ENCODE results near the gene MAGEA8. TPM values are rescaled to one million over a fixed set of nuclear protein-coding genes. Genes with fewer than 3 reads are reported as not detected.
"Not testable (repeated sequence)": the region's sequence is repeated elsewhere in the genome, so short reads cannot be mapped to it uniquely, and the experiment has no call there.

The MAGEA8 gene
- total RNA-seq, 1 donor from 2014 or later, result not detected

DNA sequence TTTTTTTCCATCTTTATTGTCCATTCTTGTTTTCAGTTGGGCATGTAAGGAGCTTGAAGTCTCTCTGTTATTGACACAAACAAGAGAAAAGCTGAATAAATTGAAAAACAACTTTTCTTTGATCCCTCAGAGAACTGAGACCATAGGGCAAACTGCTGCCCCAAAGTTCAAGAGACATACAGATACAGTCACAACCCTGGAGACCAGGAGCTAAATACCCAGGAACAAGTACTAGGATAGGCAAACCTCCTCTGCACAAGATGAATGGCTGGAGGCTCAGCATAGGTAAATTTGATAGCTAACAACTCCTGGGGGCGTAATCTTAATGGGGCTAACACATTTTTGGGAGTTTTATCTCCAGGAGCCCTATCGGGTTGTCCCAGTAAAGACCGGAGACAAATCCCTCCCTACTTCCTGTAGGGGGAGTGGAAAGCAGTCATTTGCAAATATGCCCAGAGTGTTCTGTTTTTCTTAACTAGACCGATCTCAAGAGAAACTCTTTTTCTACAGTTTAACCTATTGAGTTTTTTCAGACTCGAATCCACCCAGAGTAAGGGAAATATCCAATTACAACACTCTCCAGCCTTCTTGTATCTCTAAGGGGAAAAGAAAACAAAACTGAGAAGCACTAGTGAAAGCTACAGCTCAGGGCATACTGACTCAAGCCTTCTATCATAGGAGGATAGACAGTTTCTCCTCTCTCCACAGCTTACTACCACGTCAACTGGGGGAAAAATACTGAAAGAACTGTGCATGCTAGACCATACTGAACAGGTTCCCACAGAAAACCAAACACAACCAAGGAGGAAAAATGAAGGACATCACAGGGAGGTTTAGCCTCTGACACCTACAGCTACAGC is 23.1 kb downstream of the MAGEA8 start:
- no peak for DNase-seq (ENCODE audit: low read depth in 2 of 2)

DNA sequence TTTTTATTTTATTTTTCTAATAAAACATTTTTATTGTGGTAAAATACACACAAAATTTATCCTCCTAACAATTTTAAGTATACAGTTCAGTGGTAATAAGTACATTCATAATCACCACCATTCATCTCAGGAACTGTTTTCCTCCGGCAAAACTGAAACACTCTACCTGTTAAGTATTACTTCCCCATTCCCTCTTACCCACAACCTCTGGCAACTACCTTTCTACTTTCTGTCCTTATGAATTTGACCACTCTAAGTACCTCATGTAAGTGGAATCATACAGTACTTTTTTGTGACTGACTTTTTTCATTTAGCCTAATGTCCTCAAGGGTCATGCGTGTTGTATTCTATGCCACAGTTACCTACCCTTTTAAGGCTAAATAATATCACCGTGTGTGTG is 27.3 kb downstream of the MAGEA8 start:
- DNase-seq (ENCODE audit: low read depth in 2 of 2), result no peak

DNA sequence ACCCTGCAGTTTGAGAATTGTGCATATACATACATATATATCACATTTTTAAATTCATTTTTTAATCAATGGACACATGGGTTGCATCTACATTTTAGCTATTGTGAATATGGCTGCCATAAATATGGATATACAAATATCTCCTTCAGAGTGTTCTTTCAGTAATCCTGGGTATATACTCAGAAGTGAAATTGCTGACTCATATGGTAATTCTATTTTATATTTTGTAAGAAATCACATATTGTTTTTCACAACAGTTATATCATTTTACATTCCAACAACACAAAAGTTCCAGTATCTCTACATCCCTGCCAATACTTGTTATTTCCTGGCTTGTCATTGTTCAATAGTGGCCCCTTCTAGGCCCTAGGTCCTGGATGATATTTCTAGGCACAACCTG is 27.7 kb downstream of the MAGEA8 start:
- no peak for DNase-seq (ENCODE audit: low read depth in 2 of 2)

DNA sequence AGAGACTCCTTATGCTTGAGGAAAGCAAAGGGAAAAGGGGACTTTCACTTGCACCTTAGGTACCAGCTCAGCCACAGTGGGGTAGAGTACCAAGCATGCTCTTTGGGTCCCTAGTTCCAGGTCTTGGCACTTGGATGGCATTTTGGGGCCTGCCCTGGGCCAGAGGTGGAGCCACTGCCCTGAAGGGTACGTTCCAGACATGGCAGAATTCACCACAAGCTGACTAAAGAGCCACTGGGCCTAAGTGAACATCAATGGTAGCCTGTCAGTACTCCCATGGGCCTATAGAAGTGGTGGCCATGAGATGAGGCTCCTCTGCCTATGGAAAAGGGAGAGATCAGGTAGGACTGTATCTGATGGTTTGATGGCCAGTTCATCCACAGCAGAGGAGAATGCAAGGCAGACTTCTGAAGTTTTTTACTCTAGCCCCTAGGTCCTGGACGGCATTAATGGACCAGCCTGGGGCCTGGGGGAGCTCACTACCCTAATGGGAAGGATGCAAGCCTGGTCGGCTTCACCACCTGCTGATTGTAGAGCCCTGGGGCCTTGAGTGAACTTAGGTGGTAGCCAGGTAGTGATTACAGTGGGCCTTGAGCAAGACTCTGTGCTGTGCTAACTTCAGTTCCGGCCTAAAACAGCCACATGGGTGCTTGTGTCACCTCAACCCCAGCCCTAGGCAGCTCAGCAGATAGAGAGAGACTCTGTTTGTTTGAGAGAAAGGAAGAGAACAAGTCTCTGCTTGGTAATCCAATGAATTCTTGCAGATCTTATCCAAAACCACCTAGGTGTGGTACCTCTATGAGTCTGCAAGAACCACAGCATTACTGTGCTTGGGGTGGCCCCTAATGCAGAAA is 28.6 kb downstream of the MAGEA8 start:
- DNase-seq (ENCODE audit: low read depth in 2 of 2), result no peak

DNA sequence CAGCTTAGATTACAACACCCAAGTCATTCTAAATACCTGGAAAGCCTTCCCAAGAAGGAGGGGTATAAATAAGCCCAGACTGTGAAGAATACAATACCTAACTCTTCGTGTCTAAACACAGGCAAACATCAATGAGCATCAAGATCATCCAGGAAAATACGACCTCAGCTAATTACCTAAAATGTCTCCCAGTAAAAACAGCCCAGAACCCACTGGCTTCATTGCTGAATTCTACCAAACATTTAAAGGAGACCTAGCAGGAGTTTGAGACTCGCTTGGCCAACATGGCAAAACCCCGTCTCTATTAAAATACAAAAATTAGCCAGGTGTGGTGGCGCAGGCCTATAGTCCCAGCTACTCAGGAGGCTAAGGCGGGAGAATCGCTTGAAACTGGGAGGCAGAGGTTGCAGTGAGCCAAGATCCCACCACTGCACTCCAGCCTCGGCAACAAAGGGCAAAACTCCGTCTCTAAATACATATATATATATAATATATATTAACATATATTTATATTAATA is 29.3 kb downstream of the MAGEA8 start:
- DNase-seq (ENCODE audit: low read depth in 2 of 2), result no peak

GRCh38 chrX:149916745-149917392 is 35.9 kb downstream of the MAGEA8 start:
- no peak for DNase-seq (ENCODE audit: low read depth in 2 of 2)

DNA sequence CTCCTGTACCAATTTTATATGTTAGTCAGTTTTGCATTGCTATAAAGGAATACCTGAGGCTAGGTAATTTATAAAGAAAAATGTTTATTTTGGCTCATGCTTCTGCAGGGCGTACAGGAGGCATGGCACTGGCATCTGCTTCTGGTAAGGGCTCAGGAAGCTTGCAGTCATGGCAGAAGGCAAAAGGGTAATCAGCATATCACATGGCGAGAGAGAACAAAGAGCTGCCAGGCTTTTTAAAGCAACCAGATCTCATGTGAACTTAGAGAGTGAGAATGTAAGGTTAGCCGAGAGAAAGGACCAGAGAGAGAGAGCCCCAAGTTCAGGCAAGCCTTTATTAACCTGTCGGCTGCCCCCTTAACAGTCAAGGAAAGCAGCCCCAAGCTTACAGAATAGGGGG is 42.9 kb downstream of the MAGEA8 start:
- DNase-seq (ENCODE audit: low read depth in 2 of 2), result not testable (repeated sequence)

- not testable (repeated sequence) for DNase-seq (ENCODE audit: low read depth in 2 of 2)
These were observed 43.5 kb downstream of the MAGEA8 start for GRCh38 chrX:149924434-149924833.

- DNase-seq (ENCODE audit: low read depth in 2 of 2), result not testable (repeated sequence)
These were observed 46.4 kb downstream of the MAGEA8 start for GRCh38 chrX:149927245-149927963.

- not testable (repeated sequence) for DNase-seq (ENCODE audit: low read depth in 2 of 2)
These were observed 46.9 kb downstream of the MAGEA8 start for GRCh38 chrX:149927964-149928258.

GRCh38 chrX:149928635-149929034 is 47.7 kb downstream of the MAGEA8 start:
- DNase-seq (ENCODE audit: low read depth in 2 of 2), result not testable (repeated sequence)

DNA sequence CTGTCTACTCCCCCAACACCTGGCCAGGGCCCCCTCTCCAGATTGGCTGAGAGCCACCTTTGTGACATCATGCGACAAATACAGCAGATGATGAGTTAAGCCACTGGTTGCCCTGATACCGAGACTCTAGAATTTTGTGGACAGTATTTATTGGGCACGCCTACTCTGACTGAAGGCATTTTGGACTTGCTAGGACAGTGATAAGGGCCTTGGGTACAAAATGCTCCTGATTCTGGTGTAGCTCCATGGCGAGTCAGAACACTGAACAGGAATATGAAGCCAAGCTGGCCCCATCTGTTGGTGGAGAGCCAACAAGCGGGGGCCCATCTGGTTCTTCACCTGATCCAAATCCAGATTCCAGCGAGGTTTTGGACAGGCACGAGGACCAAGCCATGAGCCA is 48.4 kb downstream of the MAGEA8 start, which contains the start of gene HSFX4:
Gene HSFX4 (plus strand): TSS at position 174 of the 400 bp plus-strand sequence. CDS start 72 bp downstream, at position 246.
- DNase-seq (ENCODE audit: low read depth in 2 of 2), result not testable (repeated sequence)

GRCh38 chrX:149931355-149931754 is 50.4 kb downstream of the MAGEA8 start:
- not testable (repeated sequence) for DNase-seq (ENCODE audit: low read depth in 2 of 2)

DNA sequence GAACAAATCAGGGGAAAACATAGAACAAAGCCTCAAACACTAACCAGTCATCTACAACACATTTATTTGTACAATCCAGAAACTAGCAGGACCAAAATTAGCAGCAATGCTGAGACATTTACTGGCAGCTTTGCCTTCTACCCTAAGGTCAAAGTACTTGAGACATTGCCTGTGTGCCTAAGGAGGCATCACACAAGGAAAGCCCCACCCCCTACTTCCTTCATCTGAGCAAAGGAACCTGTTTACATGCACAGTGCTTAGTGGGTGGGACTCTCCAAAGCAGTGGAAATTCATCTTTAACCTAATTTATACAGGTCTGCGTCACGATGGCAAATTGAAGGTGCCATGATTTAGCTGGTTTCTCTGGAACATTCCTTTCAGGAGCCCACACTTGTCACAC is 51.2 kb downstream of the MAGEA8 start:
- DNase-seq (ENCODE audit: low read depth in 2 of 2), result not testable (repeated sequence)

DNA sequence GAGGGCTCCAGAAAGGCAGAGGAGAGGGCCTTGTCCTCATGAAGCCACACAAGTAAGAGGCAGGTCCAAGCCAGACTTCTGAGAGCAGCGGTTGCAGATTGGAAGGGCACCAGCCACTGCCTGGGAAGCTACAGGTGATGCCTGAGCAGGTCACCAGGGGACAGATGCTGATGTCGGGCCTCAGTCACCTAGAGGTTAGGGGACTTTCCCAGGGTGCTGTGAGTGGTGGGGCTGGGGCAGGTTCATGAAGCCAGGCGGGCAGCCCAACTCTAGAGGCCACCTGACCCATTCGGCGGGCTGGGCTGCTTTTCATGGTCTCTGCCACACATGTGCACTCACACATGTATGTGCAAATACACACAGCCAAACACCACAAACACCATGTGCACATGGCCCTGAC is 52.0 kb downstream of the MAGEA8 start:
- DNase-seq (ENCODE audit: low read depth in 2 of 2), result not testable (repeated sequence)

DNA sequence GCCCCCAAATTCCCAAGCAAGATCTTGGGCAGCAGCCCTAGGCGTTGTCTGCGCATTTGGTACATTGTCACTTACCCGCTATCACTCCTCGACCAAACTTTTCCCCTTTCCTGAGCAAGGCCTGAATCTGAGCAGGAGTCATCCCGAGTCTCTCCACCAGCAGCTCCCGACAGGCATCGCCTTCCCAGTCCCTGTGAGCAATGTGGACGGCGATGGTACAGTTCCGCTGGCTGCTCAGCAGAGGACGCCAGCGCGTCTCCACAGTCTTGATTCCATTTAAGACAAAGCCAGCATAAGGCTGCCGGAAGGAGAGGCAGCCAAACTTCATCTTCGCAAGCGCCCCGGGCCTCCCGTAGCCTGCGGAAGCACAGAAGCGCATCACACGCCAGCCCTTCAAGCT is 52.6 kb downstream of the MAGEA8 start:
- DNase-seq (ENCODE audit: low read depth in 2 of 2), result not testable (repeated sequence)

Other genes with a start within 250 kb of the MAGEA8 start
- 12.7 and 16.8 TPM in 2 replicates for gene TMEM185A, start 249.4 kb upstream of the MAGEA8 start, total RNA-seq
- under 0.01 TPM in 1 of 2 replicates, not detected in the other for gene MAGEA11, start 169.1 kb upstream of the MAGEA8 start, total RNA-seq
- gene HSFX1, start 107.1 kb upstream of the MAGEA8 start, total RNA-seq, result 0.20 and 0.22 TPM in 2 replicates
- not detected in 2 replicates for gene MAGEA9, start 99.3 kb upstream of the MAGEA8 start, total RNA-seq
- gene HSFX4, start 48.4 kb downstream of the MAGEA8 start, total RNA-seq, result not detected in 2 replicates
- gene EOLA2, start 57.3 kb downstream of the MAGEA8 start, total RNA-seq, result 15.0 and 18.3 TPM in 2 replicates